GM20431 (cell line): ENCODE data around the gene CARMIL1.
"Not testable (repeated sequence)": the region's sequence is repeated elsewhere in the genome, so short reads cannot be mapped to it uniquely, and the experiment has no call there.

Source experiments
- in situ Hi-C: fragments of 300-500 bp; cut with MseI, MboI; formaldehyde crosslinking; loops from one replicate; pipeline ENCODE4 v1.15.0; 2020; ENCODE audit warnings: low sequenced_read_pairs; ENCODE audit not compliant: unreplicated experiment

Gene CARMIL1

GRCh38 chr6:25427549-25427948, 148.4 kb downstream of the CARMIL1 start:
- in situ Hi-C loops, result no loop called here

DNA sequence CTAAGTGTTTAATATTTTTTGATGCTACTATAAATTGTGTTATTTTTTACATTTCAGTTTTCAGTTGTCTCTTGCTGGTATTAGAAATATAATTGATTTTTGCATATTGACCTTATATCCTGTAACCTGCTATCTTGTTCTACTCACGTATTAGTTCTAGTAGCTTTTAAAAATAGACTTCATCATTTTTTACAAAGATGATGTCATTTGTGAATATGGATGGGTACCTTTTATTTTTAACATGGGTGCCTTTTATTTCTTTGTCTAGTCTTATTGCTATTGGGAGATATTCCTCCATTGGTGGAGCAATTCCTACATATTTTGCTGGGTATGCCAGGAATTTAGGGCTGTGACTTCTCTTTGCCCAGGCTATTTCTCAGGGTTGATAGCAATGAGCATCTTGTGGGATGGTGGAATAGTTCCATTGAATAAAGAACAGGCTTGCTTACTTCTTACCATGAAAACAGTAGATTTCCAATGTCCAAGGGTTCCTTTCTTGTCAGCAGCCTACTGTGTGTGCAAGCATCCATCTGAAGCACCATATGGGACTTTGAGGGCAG, 149.7 kb downstream of the CARMIL1 start:
- in situ Hi-C loops, result no loop called here

DNA sequence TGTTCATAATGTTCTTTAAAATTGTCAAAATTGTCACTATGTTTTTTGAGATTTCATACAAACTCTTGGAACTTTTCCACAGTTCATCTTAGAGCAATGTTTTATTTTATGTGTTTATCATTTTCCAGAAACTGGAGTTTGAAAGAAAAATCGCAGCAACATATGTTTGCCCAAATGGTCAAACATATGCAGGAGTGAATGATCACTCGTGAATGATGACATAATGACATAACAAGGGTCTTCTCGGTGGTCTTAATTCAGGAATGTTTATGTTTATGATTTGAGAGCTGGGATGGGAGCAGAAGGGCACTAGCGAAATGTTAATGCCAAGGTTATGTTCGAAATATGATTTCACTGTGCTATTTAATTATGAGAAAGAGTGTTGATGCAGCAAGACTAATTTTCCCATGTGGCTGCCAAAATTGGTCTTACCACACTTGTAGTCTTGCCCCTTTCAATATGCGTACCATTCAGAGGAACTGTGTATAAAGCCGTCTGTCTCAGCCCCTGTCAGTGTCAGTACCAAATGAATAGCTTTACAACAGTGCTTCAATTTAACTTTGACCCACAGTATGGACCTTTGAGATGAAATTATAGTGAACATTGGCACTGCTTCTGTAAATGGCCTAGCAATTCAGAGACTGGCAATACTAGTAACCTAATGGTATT, 152.3 kb downstream of the CARMIL1 start:
- in situ Hi-C loops, result no loop called here

- in situ Hi-C loops, result no loop called here
Measured at GRCh38 chr6:25431975-25432307, 152.8 kb downstream of the CARMIL1 start.

- in situ Hi-C loops, result no loop called here
Measured at GRCh38 chr6:25434921-25435320, 155.7 kb downstream of the CARMIL1 start.

GRCh38 chr6:25435416-25435985, 156.3 kb downstream of the CARMIL1 start:
- in situ Hi-C loops, result no loop called here

GRCh38 chr6:25436760-25437159, 157.6 kb downstream of the CARMIL1 start:
- in situ Hi-C loops, result no loop called here

DNA sequence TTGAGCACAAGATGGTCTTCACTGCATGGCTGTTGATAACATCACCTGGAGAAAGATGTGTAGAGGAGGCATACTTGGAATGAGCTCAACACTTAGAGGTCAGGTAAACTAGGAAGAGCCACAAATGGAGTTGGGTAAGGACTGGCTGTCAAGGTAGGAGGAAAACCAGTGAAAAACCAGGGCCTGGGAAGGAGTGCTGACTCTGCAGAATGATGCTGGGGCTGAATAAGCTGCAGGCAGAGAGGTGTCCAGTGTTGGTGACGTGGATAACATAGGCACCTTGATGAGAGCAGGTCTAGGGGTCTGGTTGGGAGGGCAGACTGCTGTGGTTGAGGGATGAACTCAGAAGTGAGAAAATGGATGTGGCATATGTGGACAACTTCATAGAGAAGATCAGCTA, 160.2 kb downstream of the CARMIL1 start:
- in situ Hi-C loops, result no loop called here

DNA sequence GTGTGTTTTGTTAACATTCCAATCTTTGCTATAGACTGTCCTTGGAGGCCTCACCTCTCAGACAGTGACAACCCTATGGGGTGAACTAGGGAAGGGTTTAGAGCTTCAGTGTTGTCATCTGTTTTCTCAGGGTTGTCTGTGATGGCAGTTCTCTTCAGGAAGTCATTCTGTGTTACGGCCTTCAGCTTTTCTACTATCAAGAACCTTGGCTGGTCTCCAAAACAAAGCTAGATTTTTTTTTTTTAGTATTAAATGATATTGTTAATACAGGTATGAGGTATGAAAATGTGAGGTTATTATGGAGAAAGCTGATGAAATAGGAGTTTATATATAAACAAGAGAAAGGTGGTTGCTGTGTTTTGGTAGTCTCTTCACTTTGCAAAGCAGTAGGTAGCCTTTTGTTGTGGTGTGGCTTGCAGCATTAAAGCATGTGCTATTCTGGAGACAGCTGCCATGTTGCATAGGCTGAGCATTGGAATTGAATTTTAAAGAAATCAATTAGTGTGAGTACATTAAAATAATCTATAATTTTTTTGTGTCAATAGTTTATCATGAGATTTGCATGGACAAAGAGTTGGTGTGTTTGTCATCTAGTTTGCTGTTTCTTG, 162.6 kb downstream of the CARMIL1 start:
- in situ Hi-C loops, result no loop called here

DNA sequence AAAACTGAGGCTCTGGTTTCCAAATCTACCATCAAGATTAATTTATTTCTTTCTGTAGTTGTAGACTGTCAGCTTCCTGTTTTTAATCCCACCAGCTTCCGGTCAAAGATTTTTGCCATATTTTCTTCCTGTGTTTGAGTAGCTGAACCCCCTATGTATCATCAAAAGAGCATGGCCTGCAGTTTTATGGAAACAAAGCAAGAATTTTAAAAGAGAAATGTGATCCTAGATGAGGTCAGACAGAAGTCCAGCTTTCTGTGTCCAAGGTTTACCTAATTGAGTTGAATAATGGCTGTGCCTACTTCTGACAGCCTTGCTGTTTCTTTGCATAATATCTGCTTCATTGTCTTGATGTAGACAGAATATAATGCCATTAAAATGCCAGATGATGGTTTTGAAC, 163.7 kb downstream of the CARMIL1 start:
- in situ Hi-C loops, result no loop called here

DNA sequence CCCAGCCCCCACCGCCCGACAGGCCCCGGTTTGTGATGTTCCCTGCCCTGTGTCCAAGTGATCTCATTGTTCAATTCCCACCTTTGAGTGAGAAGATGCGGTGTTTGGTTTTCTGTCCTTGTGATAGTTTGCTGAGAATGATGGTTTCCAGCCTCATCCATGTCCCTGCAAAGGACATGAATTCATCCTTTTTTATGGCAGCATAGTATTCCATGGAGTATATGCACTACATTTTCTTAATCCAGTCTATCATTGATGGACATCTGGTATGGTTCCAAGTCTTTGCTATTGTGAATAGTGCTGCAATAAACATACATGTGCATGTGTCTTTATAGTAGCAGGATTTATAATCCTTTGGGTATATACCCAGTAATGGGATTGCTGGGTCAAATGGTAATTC, 165.3 kb downstream of the CARMIL1 start:
- in situ Hi-C loops, result not testable (repeated sequence)

GRCh38 chr6:25446830-25447569, 167.8 kb downstream of the CARMIL1 start:
- in situ Hi-C loops, result no loop called here

DNA sequence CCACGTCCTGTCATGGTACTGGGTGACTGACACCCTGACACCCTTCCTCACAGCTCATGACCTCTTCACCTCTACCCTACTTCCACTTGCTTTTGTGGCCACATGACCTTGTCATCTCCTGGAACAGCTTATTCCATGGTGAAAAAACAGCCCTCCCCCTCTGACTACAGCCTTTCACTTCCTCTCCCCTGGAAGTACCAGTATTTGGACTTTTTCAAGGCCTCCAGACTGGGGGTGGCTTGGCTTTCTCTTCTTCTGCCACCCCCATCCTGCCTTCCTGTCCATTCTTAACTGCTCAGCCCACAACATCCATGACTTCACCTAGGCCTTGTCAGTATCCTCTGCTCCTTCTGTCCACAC, 168.4 kb downstream of the CARMIL1 start:
- in situ Hi-C loops, result no loop called here

DNA sequence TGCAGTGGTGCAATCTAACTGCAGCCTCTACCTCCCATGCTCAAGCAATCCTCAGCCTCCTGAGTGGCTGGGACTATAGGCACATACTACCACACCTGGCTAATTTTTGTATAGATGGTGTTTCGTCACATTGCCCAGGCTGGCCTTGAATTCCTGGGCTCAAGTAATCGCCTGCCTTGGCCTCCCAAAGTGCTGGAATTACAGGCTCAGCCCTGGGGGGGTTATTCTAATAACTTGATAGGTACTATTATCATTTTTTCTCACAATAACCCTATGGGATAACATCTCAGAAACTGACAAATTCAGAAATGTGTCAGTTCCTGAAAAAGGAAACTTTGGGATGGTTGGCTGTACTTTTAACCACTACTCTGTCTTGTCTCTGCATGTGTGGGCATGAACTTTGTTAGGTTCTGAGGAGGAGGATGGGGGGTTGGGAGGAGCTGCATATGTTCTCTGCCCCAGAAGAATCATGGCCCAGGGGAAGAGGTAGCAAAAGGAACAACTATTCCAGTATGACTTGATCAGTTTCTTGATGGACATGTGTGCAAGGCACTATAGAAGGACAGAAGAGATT, 169.9 kb downstream of the CARMIL1 start:
- in situ Hi-C loops, result no loop called here

DNA sequence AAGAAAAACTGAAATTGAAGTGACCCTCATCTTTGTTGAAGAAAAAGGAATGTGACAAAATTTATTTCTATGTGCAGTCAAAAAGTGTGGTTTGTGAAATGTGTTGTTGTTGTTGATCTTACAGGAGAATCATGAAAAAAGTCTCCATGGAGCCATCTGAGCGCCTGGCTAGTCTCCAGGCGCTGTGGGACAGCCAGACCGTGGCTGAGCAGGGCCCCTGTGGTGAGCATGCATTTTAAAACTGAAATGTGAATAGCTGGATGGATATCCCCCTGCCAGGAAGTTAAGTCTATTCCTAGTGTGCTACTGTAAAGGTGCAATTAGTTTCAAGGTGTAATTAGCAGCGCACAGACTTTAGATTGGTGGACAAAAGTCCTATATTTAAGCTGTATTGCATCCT, 170.6 kb downstream of the CARMIL1 start:
- in situ Hi-C loops, result no loop called here

DNA sequence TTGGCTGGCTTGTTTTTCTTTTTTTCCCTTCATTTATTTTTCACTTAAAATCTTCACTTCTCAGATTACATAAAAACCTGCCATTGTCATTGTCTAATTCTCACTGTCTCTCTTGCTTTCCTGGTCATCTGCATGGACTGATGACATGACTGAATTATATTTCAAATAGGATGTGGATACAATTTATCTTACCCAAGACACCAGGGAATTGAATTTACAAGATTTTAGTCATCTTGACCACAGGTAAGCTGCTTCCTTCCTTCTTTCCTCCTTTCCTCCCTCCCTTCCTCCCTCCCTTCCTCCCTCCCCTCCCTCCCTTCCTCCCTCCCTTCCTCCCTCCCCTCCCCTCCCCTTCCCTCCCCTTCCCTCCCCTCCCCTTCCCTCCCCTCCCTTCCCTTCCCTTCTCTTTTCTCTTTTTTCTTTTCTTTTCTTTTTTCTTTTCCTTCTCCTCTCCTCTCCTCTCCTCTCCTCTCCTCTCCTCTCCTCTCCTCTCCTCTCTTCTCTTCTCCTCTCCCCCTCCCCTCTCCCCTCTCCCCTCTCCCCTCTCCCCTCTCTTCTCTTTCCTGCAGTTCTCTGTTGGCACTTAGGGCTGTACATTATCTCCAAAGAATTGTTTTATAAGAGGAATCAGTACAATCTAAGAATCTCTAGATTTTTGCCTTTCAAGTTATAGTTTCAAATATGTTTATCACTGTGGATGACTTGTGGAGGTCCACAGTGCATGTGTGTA, 171.5 kb downstream of the CARMIL1 start:
- in situ Hi-C loops, result no loop called here

DNA sequence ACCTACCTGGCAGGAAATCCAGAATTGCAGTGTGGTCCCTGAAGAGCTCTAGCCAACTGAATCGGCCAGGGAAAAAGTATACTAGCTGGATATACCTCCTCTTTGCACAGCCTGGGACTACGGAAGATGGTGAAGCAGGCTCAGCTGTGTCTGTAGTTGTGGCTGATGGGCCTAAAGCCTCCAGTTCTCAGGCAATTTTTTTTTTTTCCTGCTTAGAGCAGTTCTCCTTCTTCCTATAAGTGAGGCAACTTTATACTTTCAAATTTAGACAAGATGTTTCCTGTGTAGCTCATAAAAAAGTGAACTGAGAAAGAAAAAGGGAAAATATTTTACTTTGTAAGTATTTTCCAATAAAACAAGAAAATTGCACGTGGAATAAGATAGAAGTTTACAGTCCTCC, 172.9 kb downstream of the CARMIL1 start:
- in situ Hi-C loops, result no loop called here

DNA sequence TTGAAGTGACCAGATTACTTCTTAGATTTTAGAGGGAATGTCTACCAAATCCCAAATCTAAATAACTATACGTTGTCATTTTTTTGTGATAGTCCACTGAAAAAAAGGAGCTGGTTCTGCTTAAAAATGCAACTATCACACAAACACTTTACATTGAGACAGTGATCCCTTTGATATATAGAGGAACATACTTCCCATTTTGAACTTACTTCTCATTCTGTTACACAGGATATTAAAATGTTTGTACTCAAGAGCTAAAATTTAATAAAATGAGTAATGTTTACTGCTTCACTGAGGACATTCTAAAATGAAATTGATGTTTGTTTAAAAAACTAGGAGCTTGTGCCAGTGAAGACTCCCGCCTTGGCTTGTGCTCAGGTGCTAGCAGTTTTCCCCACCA, 174.1 kb downstream of the CARMIL1 start:
- in situ Hi-C loops, result no loop called here

GRCh38 chr6:25454136-25454535, 175.0 kb downstream of the CARMIL1 start:
- in situ Hi-C loops, result no loop called here
